ENCODE data around the gene CTDSPL. TPM values are rescaled to one million over a fixed set of nuclear protein-coding genes. Genes with fewer than 3 reads are reported as not detected.
A peak's percentile ranks its signal among the peaks of the same experiment; 100 is the strongest.

CTDSPL gene
- total RNA-seq, 1 donor from 2014 or later = 72.7 TPM

GRCh38 chr3:37997342-37997741 lies 135.7 kb downstream of the CTDSPL start:
- peaks cover 42% of the 10 kb centered on the region for H3K4me1 Mint-ChIP-seq (ENCODE audit: unreplicated experiment)
- no peak overlapping the region for H3K27ac Mint-ChIP-seq
- peaks cover 10% of the 10 kb centered on the region for H3K36me3 Mint-ChIP-seq
- DNase-seq (ENCODE audit: extremely low spot score, unreplicated experiment) = no peak
- no peak overlapping the region for H3K4me3 Mint-ChIP-seq
- H3K27me3 Mint-ChIP-seq = no peaks in the 10 kb centered on the region
- TF ChIP-seq CTCF (conservative IDR thresholded peaks at IDR 0.05) = no peak
- no peaks in the 10 kb centered on the region for H3K9me3 Mint-ChIP-seq

- H3K27ac Mint-ChIP-seq = peak overlapping the region; percentile 73
- H3K27me3 Mint-ChIP-seq = no peaks in the 10 kb centered on the region
- peaks cover 10% of the 10 kb centered on the region for H3K36me3 Mint-ChIP-seq
Measured at GRCh38 chr3:37997791-37998370, 136.2 kb downstream of the CTDSPL start.

GRCh38 chr3:37999836-38000235 lies 138.2 kb downstream of the CTDSPL start:
- no peak for TF ChIP-seq CTCF (conservative IDR thresholded peaks at IDR 0.05)
- no peak for DNase-seq (ENCODE audit: extremely low spot score, unreplicated experiment)
- H3K36me3 Mint-ChIP-seq = peaks cover 15% of the 10 kb centered on the region
- no peaks in the 10 kb centered on the region for H3K27me3 Mint-ChIP-seq
- H3K27ac Mint-ChIP-seq = peak overlapping the region; percentile 12
- H3K4me1 Mint-ChIP-seq (ENCODE audit: unreplicated experiment) = peaks cover 25% of the 10 kb centered on the region
- peak overlapping the region; percentile 72 for H3K4me3 Mint-ChIP-seq
- H3K9me3 Mint-ChIP-seq = no peaks in the 10 kb centered on the region

More at GRCh38 chr3:37997791-37998370, 136.2 kb downstream of the CTDSPL start:
- peaks cover 37% of the 10 kb centered on the region for H3K4me1 Mint-ChIP-seq (ENCODE audit: unreplicated experiment)
- H3K4me3 Mint-ChIP-seq = peak overlapping the region; percentile 79
- no peaks in the 10 kb centered on the region for H3K9me3 Mint-ChIP-seq
- TF ChIP-seq CTCF (conservative IDR thresholded peaks at IDR 0.05) = no peak
- DNase-seq (ENCODE audit: extremely low spot score, unreplicated experiment) = no peak

GRCh38 chr3:38000242-38000916 lies 138.7 kb downstream of the CTDSPL start:
- no peak overlapping the region for H3K4me3 Mint-ChIP-seq
- peaks cover 30% of the 10 kb centered on the region for H3K4me1 Mint-ChIP-seq (ENCODE audit: unreplicated experiment)
- no peaks in the 10 kb centered on the region for H3K9me3 Mint-ChIP-seq
- H3K27me3 Mint-ChIP-seq = no peaks in the 10 kb centered on the region
- peak overlapping the region; percentile 39 for H3K27ac Mint-ChIP-seq
- no peak for DNase-seq (ENCODE audit: extremely low spot score, unreplicated experiment)
- no peak for TF ChIP-seq CTCF (conservative IDR thresholded peaks at IDR 0.05)
- H3K36me3 Mint-ChIP-seq = peaks cover 15% of the 10 kb centered on the region

- H3K4me3 Mint-ChIP-seq = no peak overlapping the region
- H3K9me3 Mint-ChIP-seq = no peaks in the 10 kb centered on the region
- peaks cover 32% of the 10 kb centered on the region for H3K4me1 Mint-ChIP-seq (ENCODE audit: unreplicated experiment)
- H3K27me3 Mint-ChIP-seq = no peaks in the 10 kb centered on the region
- peaks cover 15% of the 10 kb centered on the region for H3K36me3 Mint-ChIP-seq
- DNase-seq (ENCODE audit: extremely low spot score, unreplicated experiment) = no peak
- no peak overlapping the region for H3K27ac Mint-ChIP-seq
- no peak for TF ChIP-seq CTCF (conservative IDR thresholded peaks at IDR 0.05)
Measured at GRCh38 chr3:38000965-38001455, 139.3 kb downstream of the CTDSPL start.

All from type B pancreatic cell (in vitro differentiated cells).